GM12878 (cell line): ENCODE data around the gene ZMYND11. TPM values are rescaled to one million over a fixed set of nuclear protein-coding genes. Genes with fewer than 3 reads are reported as not detected.

Experiments
- ATAC-seq: fragments of 200-7000 bp; cut with Tn5 transposase; 3 replicates; pipeline ENCODE4 v1.9.1; 2020; ENCODE audit warnings: mild to moderate bottlenecking, moderate library complexity
- BruUV-seq: library from RNA; stranded (reverse); fragments of 400-500 nt; replicated peaks from 2 replicates; lab custom pipeline; 2021; lab: Mats Ljungman, UMichigan
- CTCF ChIA-PET: fragments of 300-600 bp; sonication (Branson Sonifier 250); formaldehyde crosslinking; extraction: SDS; loops from one replicate; lab custom pipeline; 2021; ENCODE audit warnings: inconsistent platforms; lab: Yijun Ruan, JAX
- POLR2A ChIA-PET: fragments of 350-600 bp; formaldehyde crosslinking; extraction: SDS; loops from one replicate; lab custom pipeline; 2021; ENCODE audit warnings: inconsistent platforms; lab: Charles Lee
- RAD21 ChIA-PET: fragments of 300-600 bp; sonication (Branson Sonifier 250); formaldehyde crosslinking; loops from one replicate; lab custom pipeline; 2023; ENCODE audit warnings: antibody characterized with exemption; ENCODE audit not compliant: unreplicated experiment; lab: Charles Lee
- SMC1A ChIA-PET: fragments of 300-600 bp; sonication (Branson Sonifier 250); formaldehyde crosslinking; loops from one replicate; lab custom pipeline; 2023; ENCODE audit not compliant: unreplicated experiment, uncharacterized antibody; lab: Charles Lee
- DNase-seq: peaks from one replicate; pipeline ENCODE4 v3.0.0-alpha.2; 2011; ENCODE audit warnings: low read depth, low spot score
- FAIRE-seq: peaks from 3 replicates; lab custom pipeline; 2011; peaks lifted over from hg19 to GRCh38; lab: Jason Lieb, UNC
- H2AFZ ChIP-seq: 2 replicates; pipeline ENCODE4 v1.6.0; 2011; ENCODE audit warnings: low read depth, low read length, control low read depth; ENCODE audit not compliant: control insufficient read depth
- H3K27ac ChIP-seq: 2 replicates; pipeline ENCODE4 v1.5.1; 2011; ENCODE audit warnings: control low read depth; ENCODE audit not compliant: control insufficient read depth, insufficient read depth
- H3K27me3 ChIP-seq, 2 experiments: replicated peaks in 1 of 2; 2 replicates each; pipeline versions ENCODE4 v1.6.0 to v1.6.1; 2011; ENCODE audit warnings: low read length in 1 of 2; ENCODE audit not compliant: control insufficient read depth in 2 of 2, insufficient read depth in 2 of 2
- H3K36me3 ChIP-seq, 2 experiments: 2 replicates each; pipeline ENCODE4 v1.5.1; 2011; ENCODE audit warnings: low read length in 1 of 2; ENCODE audit not compliant: control insufficient read depth in 2 of 2, insufficient read depth in 2 of 2
- H3K4me1 ChIP-seq: 2 replicates; pipeline ENCODE4 v1.6.1; 2011; ENCODE audit warnings: mild to moderate bottlenecking, low read length, moderate library complexity, mixed read lengths; ENCODE audit not compliant: control insufficient read depth, insufficient read depth
- H3K4me2 ChIP-seq: 2 replicates; pipeline ENCODE4 v1.6.0; 2011; ENCODE audit warnings: control low read depth; ENCODE audit not compliant: control insufficient read depth, insufficient read depth
- H3K4me3 ChIP-seq: fragments of 200-600 bp; sonication (generic); 2 replicates; pipeline ENCODE4 v1.5.1; 2016
- H3K79me2 ChIP-seq: 2 replicates; pipeline ENCODE4 v1.6.0; 2011; ENCODE audit warnings: low read length; ENCODE audit not compliant: control insufficient read depth, insufficient read depth
- H3K9ac ChIP-seq: 2 replicates; pipeline ENCODE4 v1.8.0; 2011; ENCODE audit warnings: low read length, control low read depth, mixed read lengths; ENCODE audit not compliant: control insufficient read depth, insufficient read depth
- H3K9me3 ChIP-seq: replicated peaks from 3 replicates; pipeline ENCODE4 v1.5.1; 2011; ENCODE audit warnings: mild to moderate bottlenecking, low read length; ENCODE audit not compliant: control insufficient read depth, insufficient read depth
- H4K20me1 ChIP-seq: 2 replicates; pipeline ENCODE4 v1.6.0; 2011; ENCODE audit not compliant: control insufficient read depth, insufficient read depth
- ATF2 ChIP-seq: IDR thresholded peaks from 2 replicates; pipeline ENCODE4 v1.6.1; 2012; ENCODE audit warnings: low read length, inconsistent platforms
- TBL1XR1 ChIP-seq: IDR thresholded peaks from 2 replicates; pipeline ENCODE4 v1.6.1; 2012; ENCODE audit warnings: low read depth, low read length, improper control_type of control experiment
- YY1 ChIP-seq: IDR thresholded peaks from 2 replicates; pipeline ENCODE4 v1.6.1; 2011; ENCODE audit warnings: low read depth, mild to moderate bottlenecking, low read length
- WGBS: methylation state at CpG from one replicate; pipeline ENCODE4 v1.1.6; 2016; ENCODE audit warnings: low lambda C conversion rate; ENCODE audit not compliant: insufficient replicate concordance, insufficient coverage; ENCODE audit errors: missing lambda C conversion rate; 5-methylcytosine and 5-hydroxymethylcytosine counted together
- in situ Hi-C: fragments of 300-500 bp; cut with MboI; formaldehyde crosslinking; loops from 9 replicates; pipeline ENCODE4 v1.14.3; 2018; ENCODE audit warnings: mixed read lengths
- intact Hi-C: fragments of 100-400 bp; cut with micrococcal nuclease; formaldehyde crosslinking; loops from one replicate; pipeline ENCODE4 v1.14.2; 2022; ENCODE audit not compliant: unreplicated experiment
- polyA plus RNA-seq, 11 experiments: library from polyadenylated mRNA; depleted of rRNA in 4 of 11; unstranded in 6 of 11; stranded (reverse) in 5 of 11; fragments of >200 nt; fragmentation: Nextera tagmentation in 4 of 11; fragmentation: Illumina TruSeq in 1 of 11; extraction: Ambion mirVana in 4 of 11; extraction: Trizol in 1 of 11; gene quantifications; 1 replicate in 1 of 11; 2 replicates in 10 of 11; pipeline versions ENCODE4 v1.2.1 to v1.2.3, GENCODE V29; 2011 to 2016; ENCODE audit warnings: inconsistent platforms in 2 of 11, missing spikeins in 2 of 11, low read depth in 1 of 11
- total RNA-seq, 4 experiments: library from RNA; depleted of rRNA in 3 of 4; stranded (reverse); fragments of >200 nt in 3 of 4; fragmentation: Illumina TruSeq in 1 of 4; extraction: Trizol in 1 of 4; gene quantifications; 2 replicates each; pipeline versions ENCODE4 v1.2.1 to v1.2.3, GENCODE V29; 2013 to 2021

ZMYND11 gene
- total and polyA plus RNA-seq, 10 of the 15 experiments (the other 5 are each of a cell fraction or from before 2014, with no cell fraction given), result 3.3 to 24.4 (median 13.1) TPM

- ChIA-PET SMC1A (no interaction called here), CTCF (no interaction called here)
- FAIRE-seq, result no peak
Measured at GRCh38 chr10:124874-125273, 10.4 kb upstream of the ZMYND11 start.

More at GRCh38 chr10:124874-125273, 10.4 kb upstream of the ZMYND11 start:
- no peak for TF ChIP-seq ATF2
- TF ChIP-seq YY1, result no peak
- no peak for TF ChIP-seq TBL1XR1
- TF ChIP-seq, all 136 proteins: peak for 0
- H3K27me3 ChIP-seq, result no peaks in the 10 kb centered on the region
- POLR2A ChIA-PET, result no interaction called here
- H2AFZ ChIP-seq, result no peak overlapping the region
- 4% methylated on average over 1 of the region's 1 CpG for WGBS
- RAD21 ChIA-PET, result no interaction called here
- no peaks in the 10 kb centered on the region for H4K20me1 ChIP-seq
- no peaks in the 10 kb centered on the region for H3K36me3 ChIP-seq
- H3K4me3 ChIP-seq, result no peak overlapping the region
- H3K4me2 ChIP-seq, result no peak overlapping the region
- no peaks in the 10 kb centered on the region for H3K79me2 ChIP-seq
- H3K9ac ChIP-seq, result no peak overlapping the region
- BruUV-seq, result no TSS peak
- intact Hi-C loops, result no loop called here
- H3K27ac ChIP-seq, result no peak overlapping the region
- H3K9me3 ChIP-seq, result no peaks in the 10 kb centered on the region; the same call in 2 of the 3 replicates
- DNase-seq, result no peak
- in situ Hi-C loops, result no loop called here
- no peaks in the 10 kb centered on the region for H3K4me1 ChIP-seq
- ATAC-seq, result no peak
